ENCODE measurements around the gene PPP1R9A.

The PPP1R9A gene

GRCh38 chr7:95318501-95319100 is 411.2 kb downstream of the PPP1R9A start:
- H3K27ac ChIP-seq (ENCODE audit: insufficient read depth, low read depth, low read length, poor library complexity, severe bottlenecking): no peak overlapping the region
- no peaks in the 10 kb centered on the region for H3K27me3 ChIP-seq (ENCODE audit: control insufficient read depth, insufficient read depth, low read length, poor library complexity, severe bottlenecking)
- H3K4me3 ChIP-seq (ENCODE audit: insufficient read depth, low read depth, low read length): no peak overlapping the region
- no peaks in the 10 kb centered on the region for H3K9me3 ChIP-seq (ENCODE audit: control insufficient read depth, low read length)
- H3K36me3 ChIP-seq (ENCODE audit: control insufficient read depth, insufficient read depth, low read length): no peaks in the 10 kb centered on the region
- H3K4me1 ChIP-seq (ENCODE audit: control insufficient read depth, insufficient read depth, low read length): no peaks in the 10 kb centered on the region
- 90 to 94% methylated on average over 4 to 6 of the region's 8 CpGs for WGBS, 2 experiments

- no peak overlapping the region for H3K27ac ChIP-seq (ENCODE audit: insufficient read depth, low read depth, low read length, poor library complexity, severe bottlenecking)
- H3K4me1 ChIP-seq (ENCODE audit: control insufficient read depth, insufficient read depth, low read length): no peaks in the 10 kb centered on the region
- H3K4me3 ChIP-seq (ENCODE audit: insufficient read depth, low read depth, low read length): no peak overlapping the region
- 83% methylated on average over 1 of the region's 1 CpG; no CpG with 5 or more reads in 1 of the 2 experiments for WGBS, 2 experiments
- H3K36me3 ChIP-seq (ENCODE audit: control insufficient read depth, insufficient read depth, low read length): no peaks in the 10 kb centered on the region
- H3K9me3 ChIP-seq (ENCODE audit: control insufficient read depth, low read length): no peaks in the 10 kb centered on the region
- no peaks in the 10 kb centered on the region for H3K27me3 ChIP-seq (ENCODE audit: control insufficient read depth, insufficient read depth, low read length, poor library complexity, severe bottlenecking)
Observed at GRCh38 chr7:95319570-95319969, 412.2 kb downstream of the PPP1R9A start.

- no peaks in the 10 kb centered on the region for H3K36me3 ChIP-seq (ENCODE audit: control insufficient read depth, insufficient read depth, low read length)
- no peak overlapping the region for H3K27ac ChIP-seq (ENCODE audit: insufficient read depth, low read depth, low read length, poor library complexity, severe bottlenecking)
- no peak overlapping the region for H3K4me3 ChIP-seq (ENCODE audit: insufficient read depth, low read depth, low read length)
- H3K9me3 ChIP-seq (ENCODE audit: control insufficient read depth, low read length): no peaks in the 10 kb centered on the region
- H3K27me3 ChIP-seq (ENCODE audit: control insufficient read depth, insufficient read depth, low read length, poor library complexity, severe bottlenecking): no peaks in the 10 kb centered on the region
- H3K4me1 ChIP-seq (ENCODE audit: control insufficient read depth, insufficient read depth, low read length): no peaks in the 10 kb centered on the region
- WGBS, 2 experiments: 94 to 98% methylated on average over 1 of the region's 1 CpG
Observed at GRCh38 chr7:95320651-95321050, 413.3 kb downstream of the PPP1R9A start.

GRCh38 chr7:95321720-95322119 is 414.3 kb downstream of the PPP1R9A start:
- no peaks in the 10 kb centered on the region for H3K4me1 ChIP-seq (ENCODE audit: control insufficient read depth, insufficient read depth, low read length)
- H3K27me3 ChIP-seq (ENCODE audit: control insufficient read depth, insufficient read depth, low read length, poor library complexity, severe bottlenecking): no peaks in the 10 kb centered on the region
- H3K36me3 ChIP-seq (ENCODE audit: control insufficient read depth, insufficient read depth, low read length): no peaks in the 10 kb centered on the region
- H3K4me3 ChIP-seq (ENCODE audit: insufficient read depth, low read depth, low read length): no peak overlapping the region
- no peaks in the 10 kb centered on the region for H3K9me3 ChIP-seq (ENCODE audit: control insufficient read depth, low read length)
- no peak overlapping the region for H3K27ac ChIP-seq (ENCODE audit: insufficient read depth, low read depth, low read length, poor library complexity, severe bottlenecking)
- 89 to 100% methylated on average over 1 of the region's 1 CpG for WGBS, 2 experiments

- Histone ChIP-seq H3K27me3 (ENCODE audit: control insufficient read depth, insufficient read depth, low read length, poor library complexity, severe bottlenecking) (no peaks in the 10 kb centered on the region), H3K36me3 (ENCODE audit: control insufficient read depth, insufficient read depth, low read length) (no peaks in the 10 kb centered on the region), H3K9me3 (ENCODE audit: control insufficient read depth, low read length) (no peaks in the 10 kb centered on the region), H3K27ac (ENCODE audit: insufficient read depth, low read depth, low read length, poor library complexity, severe bottlenecking) (no peak overlapping the region), H3K4me1 (ENCODE audit: control insufficient read depth, insufficient read depth, low read length) (no peaks in the 10 kb centered on the region), H3K4me3 (ENCODE audit: insufficient read depth, low read depth, low read length) (no peak overlapping the region)
- WGBS, 2 experiments: 94 to 97% methylated on average over 7 of the region's 8 CpGs
Observed at GRCh38 chr7:95322396-95322795, 415.0 kb downstream of the PPP1R9A start.

- Histone ChIP-seq H3K36me3 (ENCODE audit: control insufficient read depth, insufficient read depth, low read length) (no peaks in the 10 kb centered on the region), H3K9me3 (ENCODE audit: control insufficient read depth, low read length) (no peaks in the 10 kb centered on the region), H3K27me3 (ENCODE audit: control insufficient read depth, insufficient read depth, low read length, poor library complexity, severe bottlenecking) (no peaks in the 10 kb centered on the region), H3K4me1 (ENCODE audit: control insufficient read depth, insufficient read depth, low read length) (no peaks in the 10 kb centered on the region), H3K27ac (ENCODE audit: insufficient read depth, low read depth, low read length, poor library complexity, severe bottlenecking) (no peak overlapping the region), H3K4me3 (ENCODE audit: insufficient read depth, low read depth, low read length) (no peak overlapping the region)
- WGBS, 2 experiments: 95 to 96% methylated on average over 2 of the region's 2 CpGs
Observed at GRCh38 chr7:95322854-95323253, 415.5 kb downstream of the PPP1R9A start.

- Histone ChIP-seq H3K4me3 (ENCODE audit: insufficient read depth, low read depth, low read length) (no peak overlapping the region), H3K9me3 (ENCODE audit: control insufficient read depth, low read length) (no peaks in the 10 kb centered on the region), H3K27ac (ENCODE audit: insufficient read depth, low read depth, low read length, poor library complexity, severe bottlenecking) (no peak overlapping the region), H3K27me3 (ENCODE audit: control insufficient read depth, insufficient read depth, low read length, poor library complexity, severe bottlenecking) (no peaks in the 10 kb centered on the region), H3K4me1 (ENCODE audit: control insufficient read depth, insufficient read depth, low read length) (no peaks in the 10 kb centered on the region), H3K36me3 (ENCODE audit: control insufficient read depth, insufficient read depth, low read length) (no peaks in the 10 kb centered on the region)
- WGBS, 2 experiments: 92 to 96% methylated on average over 9 of the region's 9 CpGs
Observed at GRCh38 chr7:95323410-95324129, 416.2 kb downstream of the PPP1R9A start.

- no peak within 1 kb of the TSS for H3K4me3 ChIP-seq (ENCODE audit: insufficient read depth, low read depth, low read length)
Observed at GRCh38 chr7:95324431-95324830, 417.0 kb downstream of the PPP1R9A start, which contains the start of gene PON1. TSS of gene PON1 (minus strand) at chr7:95324532. CDS start at chr7:95324475, 57 bp downstream.

GRCh38 chr7:95327356-95327755 is 420.0 kb downstream of the PPP1R9A start:
- no peak overlapping the region for H3K27ac ChIP-seq (ENCODE audit: insufficient read depth, low read depth, low read length, poor library complexity, severe bottlenecking)
- H3K4me3 ChIP-seq (ENCODE audit: insufficient read depth, low read depth, low read length): no peak overlapping the region
- H3K4me1 ChIP-seq (ENCODE audit: control insufficient read depth, insufficient read depth, low read length): no peaks in the 10 kb centered on the region
- 89 to 92% methylated on average over 3 of the region's 3 CpGs for WGBS, 2 experiments
- H3K36me3 ChIP-seq (ENCODE audit: control insufficient read depth, insufficient read depth, low read length): no peaks in the 10 kb centered on the region
- H3K9me3 ChIP-seq (ENCODE audit: control insufficient read depth, low read length): no peaks in the 10 kb centered on the region
- no peaks in the 10 kb centered on the region for H3K27me3 ChIP-seq (ENCODE audit: control insufficient read depth, insufficient read depth, low read length, poor library complexity, severe bottlenecking)

More at GRCh38 chr7:95324431-95324830, 417.0 kb downstream of the PPP1R9A start, which contains the start of gene PON1:
- 60 to 61% methylated on average over 20 of the region's 20 CpGs for WGBS, 2 experiments
- Histone ChIP-seq H3K27me3 (ENCODE audit: control insufficient read depth, insufficient read depth, low read length, poor library complexity, severe bottlenecking) (no peaks in the 10 kb centered on the region), H3K9me3 (ENCODE audit: control insufficient read depth, low read length) (no peaks in the 10 kb centered on the region), H3K4me1 (ENCODE audit: control insufficient read depth, insufficient read depth, low read length) (no peaks in the 10 kb centered on the region), H3K36me3 (ENCODE audit: control insufficient read depth, insufficient read depth, low read length) (no peaks in the 10 kb centered on the region), H3K27ac (ENCODE audit: insufficient read depth, low read depth, low read length, poor library complexity, severe bottlenecking) (no peak within 1 kb of the TSS)

- Histone ChIP-seq H3K4me3 (ENCODE audit: insufficient read depth, low read depth, low read length) (no peak overlapping the region), H3K9me3 (ENCODE audit: control insufficient read depth, low read length) (no peaks in the 10 kb centered on the region), H3K27ac (ENCODE audit: insufficient read depth, low read depth, low read length, poor library complexity, severe bottlenecking) (no peak overlapping the region), H3K36me3 (ENCODE audit: control insufficient read depth, insufficient read depth, low read length) (no peaks in the 10 kb centered on the region), H3K27me3 (ENCODE audit: control insufficient read depth, insufficient read depth, low read length, poor library complexity, severe bottlenecking) (no peaks in the 10 kb centered on the region), H3K4me1 (ENCODE audit: control insufficient read depth, insufficient read depth, low read length) (no peaks in the 10 kb centered on the region)
- 88 to 90% methylated on average over 2 to 4 of the region's 4 CpGs for WGBS, 2 experiments
Observed at GRCh38 chr7:95330204-95330960, 423.0 kb downstream of the PPP1R9A start.

Data from ectodermal cell (in vitro differentiated cells).